T47D (cell line): Measurements from ENCODE around the gene BAD.
A peak's percentile ranks its signal among the peaks of the same experiment; 100 is the strongest.

Source experiments
- DNase-seq, 2 experiments: peaks; one replicate each; pipeline versions ENCODE4 v3.0.0 to v3.0.0-alpha.2; 2011 to 2012; ENCODE audit warnings: low read depth in 1 of 2, low spot score in 1 of 2
- JUND ChIP-seq: IDR thresholded peaks from 2 replicates; pipeline ENCODE4 v1.6.1; 2012; ENCODE audit warnings: low read depth
- in situ Hi-C: cut with HindIII; loops from 2 replicates; pipeline ENCODE4 v1.10.0; 2016; ENCODE audit warnings: low sequenced_read_pairs, low pct_unique_long_range_greater_than_20kb

BAD gene

GRCh38 chr11:64244107-64244506, 40.4 kb downstream of the BAD start:
- DNase-seq, result no peak
- TF ChIP-seq JUND, result no peak
- in situ Hi-C loops, result no loop called here

GRCh38 chr11:64243236-64243854, 41.1 kb downstream of the BAD start:
- no peak for DNase-seq
- in situ Hi-C loops, result no loop called here
- no peak for TF ChIP-seq JUND

GRCh38 chr11:64241491-64242374, 42.7 kb downstream of the BAD start:
- no peak for TF ChIP-seq JUND
- in situ Hi-C loops, result no loop called here
- peak in 1 of 2 experiments; percentile 100 for DNase-seq

GRCh38 chr11:64241241-64241490, 43.3 kb downstream of the BAD start:
- peak in 1 of 2 experiments; percentile 90 for DNase-seq
- no peak for TF ChIP-seq JUND
- in situ Hi-C loops, result no loop called here

- no peak for TF ChIP-seq JUND
- in situ Hi-C loops, result no loop called here
- DNase-seq, result peak; percentile 93 to 99
These were observed 43.8 kb downstream of the BAD start, which contains the start of gene FKBP2 for GRCh38 chr11:64240435-64241240. TSS of gene FKBP2 (plus strand) at chr11:64241095. CDS start at chr11:64242388, 1,293 bp downstream.

- no peak for DNase-seq
- in situ Hi-C loops, result no loop called here
- no peak for TF ChIP-seq JUND
These were observed 44.6 kb downstream of the BAD start for GRCh38 chr11:64239662-64240434.

- no peak for DNase-seq
- TF ChIP-seq JUND, result no peak
- in situ Hi-C loops, result no loop called here
These were observed 45.5 kb downstream of the BAD start for GRCh38 chr11:64238999-64239398.

- in situ Hi-C loops, result no loop called here
- TF ChIP-seq JUND, result no peak
- no peak for DNase-seq
These were observed 46.4 kb downstream of the BAD start for GRCh38 chr11:64238076-64238475.

GRCh38 chr11:64237484-64237951, 46.9 kb downstream of the BAD start:
- peak; percentile 81 to 99 for DNase-seq
- in situ Hi-C loops, result no loop called here

GRCh38 chr11:64235437-64236161, 48.9 kb downstream of the BAD start:
- no peak for TF ChIP-seq JUND
- no peak for DNase-seq
- in situ Hi-C loops, result no loop called here

More at GRCh38 chr11:64237484-64237951, 46.9 kb downstream of the BAD start:
- no peak for TF ChIP-seq JUND

- TF ChIP-seq JUND, result no peak
- in situ Hi-C loops, result no loop called here
- peak in 1 of 2 experiments; percentile 52 for DNase-seq
These were observed 49.7 kb downstream of the BAD start for GRCh38 chr11:64234647-64235379.
